Nephron progenitor cell (in vitro differentiated cells): ENCODE measurements around the gene SRGAP3.

ENCODE experiments used
- DNase-seq: peaks from one replicate; pipeline ENCODE4 v3.0.0; 2021
- H3K27ac Mint-ChIP-seq: 2 replicates; pipeline ENCODE4 v1.8.0; 2021; ENCODE audit warnings: mild to moderate bottlenecking, moderate library complexity, mixed read lengths
- H3K27me3 Mint-ChIP-seq: 2 replicates; pipeline ENCODE4 v1.8.0; 2021; ENCODE audit warnings: mild to moderate bottlenecking, low read depth, mixed read lengths; ENCODE audit not compliant: poor library complexity
- H3K36me3 Mint-ChIP-seq: 2 replicates; pipeline ENCODE4 v1.8.0; 2021; ENCODE audit warnings: low read depth, mixed read lengths
- H3K4me1 Mint-ChIP-seq: 2 replicates; pipeline ENCODE4 v1.8.0; 2021; ENCODE audit warnings: mixed read lengths
- H3K4me3 Mint-ChIP-seq: 2 replicates; pipeline ENCODE4 v1.8.0; 2021; ENCODE audit warnings: mild to moderate bottlenecking, moderate library complexity, mixed read lengths
- H3K9me3 Mint-ChIP-seq: 2 replicates; pipeline ENCODE4 v1.8.0; 2021; ENCODE audit warnings: mild to moderate bottlenecking, moderate library complexity, mixed read lengths
- CTCF ChIP-seq: fragments of 200-600 bp; sonication (generic); IDR thresholded peaks from 2 replicates; pipeline ENCODE4 v1.5.0; 2021; ENCODE audit warnings: antibody characterized with exemption

The SRGAP3 gene

GRCh38 chr3:9028134-9028533 lies 221.3 kb downstream of the SRGAP3 start:
- Mint-ChIP-seq H3K9me3 (no peaks in the 10 kb centered on the region), H3K27me3 (peaks cover 24% of the 10 kb centered on the region), H3K4me3 (no peak overlapping the region), H3K27ac (no peak overlapping the region), H3K36me3 (peaks cover 48% of the 10 kb centered on the region), H3K4me1 (peaks cover 6% of the 10 kb centered on the region)
- DNase-seq, result no peak
- no peak for TF ChIP-seq CTCF

GRCh38 chr3:9026320-9027045 lies 223.0 kb downstream of the SRGAP3 start:
- H3K27me3 Mint-ChIP-seq, result peaks cover 21% of the 10 kb centered on the region
- H3K27ac Mint-ChIP-seq, result no peak overlapping the region
- no peak overlapping the region for H3K4me3 Mint-ChIP-seq
- H3K36me3 Mint-ChIP-seq, result peaks cover 49% of the 10 kb centered on the region
- peaks cover 2% of the 10 kb centered on the region for H3K4me1 Mint-ChIP-seq
- no peaks in the 10 kb centered on the region for H3K9me3 Mint-ChIP-seq
- no peak for DNase-seq
- TF ChIP-seq CTCF, result no peak

GRCh38 chr3:9024341-9024740 lies 225.1 kb downstream of the SRGAP3 start:
- Mint-ChIP-seq H3K27ac (no peak overlapping the region), H3K4me1 (peaks cover 6% of the 10 kb centered on the region), H3K4me3 (no peak overlapping the region), H3K9me3 (no peaks in the 10 kb centered on the region), H3K27me3 (peaks cover 12% of the 10 kb centered on the region), H3K36me3 (peaks cover 56% of the 10 kb centered on the region)
- DNase-seq, result no peak
- TF ChIP-seq CTCF, result no peak

DNA sequence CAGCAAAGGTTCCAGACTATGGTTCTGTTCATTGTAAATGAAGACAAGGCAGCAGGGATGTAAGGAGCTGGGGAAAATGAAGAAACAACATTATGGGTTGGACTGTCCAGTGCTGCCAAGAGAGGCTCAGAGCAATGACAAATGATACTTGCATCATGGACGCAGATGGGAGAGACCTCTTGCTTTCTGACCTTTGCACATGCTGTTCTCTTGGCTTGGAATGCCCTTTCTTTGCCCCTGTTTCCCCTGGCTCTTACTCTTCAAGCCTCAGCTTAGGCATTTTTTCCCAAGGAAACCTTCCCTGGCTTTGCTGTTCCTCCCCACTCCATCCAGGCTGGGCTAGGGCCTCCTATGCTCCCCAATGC lies 226.2 kb downstream of the SRGAP3 start:
- Mint-ChIP-seq H3K27ac (peak overlapping the region; percentile 46), H3K36me3 (peaks cover 63% of the 10 kb centered on the region), H3K9me3 (no peaks in the 10 kb centered on the region), H3K27me3 (peaks cover 12% of the 10 kb centered on the region), H3K4me1 (peaks cover 6% of the 10 kb centered on the region), H3K4me3 (no peak overlapping the region)
- no peak for TF ChIP-seq CTCF
- no peak for DNase-seq

- no peak for DNase-seq
- Mint-ChIP-seq H3K27me3 (peaks cover 8% of the 10 kb centered on the region), H3K36me3 (peaks cover 64% of the 10 kb centered on the region), H3K4me3 (no peak overlapping the region), H3K4me1 (peaks cover 6% of the 10 kb centered on the region), H3K9me3 (no peaks in the 10 kb centered on the region), H3K27ac (peak overlapping the region; percentile 46)
- TF ChIP-seq CTCF, result no peak
Observed at GRCh38 chr3:9022305-9023225, 226.9 kb downstream of the SRGAP3 start.
